Astrocyte (in vitro differentiated cells and primary cell): ENCODE results near the gene CCDC43. TPM values are rescaled to one million over a fixed set of nuclear protein-coding genes. Genes with fewer than 3 reads are reported as not detected.

Source experiments
- DNase-seq: peaks from one replicate; pipeline ENCODE4 v3.0.0-alpha.2; 2010; ENCODE audit warnings: low read depth
- FAIRE-seq: peaks from 2 replicates; lab custom pipeline; 2011; peaks lifted over from hg19 to GRCh38; lab: Jason Lieb, UNC
- H2AFZ ChIP-seq: 2 replicates; pipeline ENCODE4 v1.6.0; 2012; ENCODE audit warnings: low read depth, low read length, inconsistent platforms
- H3K27ac ChIP-seq: 2 replicates; pipeline ENCODE4 v1.5.1; 2011; ENCODE audit warnings: low read depth, low read length, inconsistent platforms
- H3K27me3 ChIP-seq: 2 replicates; pipeline ENCODE4 v1.6.0; 2011; ENCODE audit warnings: low read length, inconsistent platforms; ENCODE audit not compliant: insufficient read depth
- H3K36me3 ChIP-seq: 2 replicates; pipeline ENCODE4 v1.5.1; 2011; ENCODE audit warnings: low read length, inconsistent platforms; ENCODE audit not compliant: insufficient read depth
- H3K4me1 ChIP-seq: 2 replicates; pipeline ENCODE4 v1.5.1; 2011; ENCODE audit warnings: low read length, inconsistent platforms; ENCODE audit not compliant: insufficient read depth
- H3K4me2 ChIP-seq: 2 replicates; pipeline ENCODE4 v1.6.0; 2012; ENCODE audit warnings: low read length, inconsistent platforms
- H3K4me3 ChIP-seq: 2 replicates; pipeline ENCODE4 v1.5.1; 2011; ENCODE audit warnings: low read depth, mild to moderate bottlenecking, low read length, inconsistent platforms; ENCODE audit not compliant: insufficient read depth
- H3K79me2 ChIP-seq: 2 replicates; pipeline ENCODE4 v1.6.0; 2012; ENCODE audit warnings: mild to moderate bottlenecking, low read length, inconsistent platforms; ENCODE audit not compliant: insufficient read depth
- H3K9ac ChIP-seq: 2 replicates; pipeline ENCODE4 v1.6.0; 2012; ENCODE audit warnings: mild to moderate bottlenecking, low read length, inconsistent platforms
- H3K9me3 ChIP-seq: 2 replicates; pipeline ENCODE4 v1.5.1; 2012; ENCODE audit warnings: low read depth, mild to moderate bottlenecking, low read length, inconsistent platforms; ENCODE audit not compliant: insufficient read depth
- H4K20me1 ChIP-seq: 2 replicates; pipeline ENCODE4 v1.6.0; 2012; ENCODE audit warnings: low read length, inconsistent platforms; ENCODE audit not compliant: insufficient read depth
- H3K27ac Mint-ChIP-seq: one replicate; pipeline ENCODE4 v1.8.0; 2021; ENCODE audit warnings: mild to moderate bottlenecking, mixed read lengths; ENCODE audit not compliant: unreplicated experiment
- H3K27me3 Mint-ChIP-seq: one replicate; pipeline ENCODE4 v1.8.0; 2021; ENCODE audit warnings: low read depth, mixed read lengths; ENCODE audit not compliant: unreplicated experiment
- H3K36me3 Mint-ChIP-seq: one replicate; pipeline ENCODE4 v1.8.0; 2021; ENCODE audit warnings: low read depth, mixed read lengths; ENCODE audit not compliant: unreplicated experiment
- H3K4me1 Mint-ChIP-seq: one replicate; pipeline ENCODE4 v1.8.0; 2021; ENCODE audit warnings: low read depth, mixed read lengths; ENCODE audit not compliant: unreplicated experiment
- H3K4me3 Mint-ChIP-seq: one replicate; pipeline ENCODE4 v1.8.0; 2021; ENCODE audit warnings: mild to moderate bottlenecking, moderate library complexity, mixed read lengths; ENCODE audit not compliant: unreplicated experiment
- H3K9me3 Mint-ChIP-seq: one replicate; pipeline ENCODE4 v1.8.0; 2021; ENCODE audit warnings: mild to moderate bottlenecking, mixed read lengths; ENCODE audit not compliant: unreplicated experiment
- EZH2 ChIP-seq: IDR thresholded peaks from 2 replicates; pipeline ENCODE4 v1.6.1; 2012; ENCODE audit warnings: mild to moderate bottlenecking, low read length, inconsistent platforms; ENCODE audit not compliant: insufficient read depth
- total RNA-seq: library from RNA; stranded (reverse); gene quantifications from 2 replicates; pipeline ENCODE4 v1.2.1, GENCODE V29; 2021
- TF ChIP-seq, protein P1 (sequence below): IDR thresholded peaks from 2 replicates; pipeline ENCODE4 v1.5.1; 2011; ENCODE audit warnings: low read depth, mild to moderate bottlenecking, inconsistent platforms, low read length, moderate library complexity; ENCODE audit not compliant: insufficient read depth

CCDC43 gene
- total RNA-seq, 1 donor from 2014 or later: 31.9 TPM

DNA sequence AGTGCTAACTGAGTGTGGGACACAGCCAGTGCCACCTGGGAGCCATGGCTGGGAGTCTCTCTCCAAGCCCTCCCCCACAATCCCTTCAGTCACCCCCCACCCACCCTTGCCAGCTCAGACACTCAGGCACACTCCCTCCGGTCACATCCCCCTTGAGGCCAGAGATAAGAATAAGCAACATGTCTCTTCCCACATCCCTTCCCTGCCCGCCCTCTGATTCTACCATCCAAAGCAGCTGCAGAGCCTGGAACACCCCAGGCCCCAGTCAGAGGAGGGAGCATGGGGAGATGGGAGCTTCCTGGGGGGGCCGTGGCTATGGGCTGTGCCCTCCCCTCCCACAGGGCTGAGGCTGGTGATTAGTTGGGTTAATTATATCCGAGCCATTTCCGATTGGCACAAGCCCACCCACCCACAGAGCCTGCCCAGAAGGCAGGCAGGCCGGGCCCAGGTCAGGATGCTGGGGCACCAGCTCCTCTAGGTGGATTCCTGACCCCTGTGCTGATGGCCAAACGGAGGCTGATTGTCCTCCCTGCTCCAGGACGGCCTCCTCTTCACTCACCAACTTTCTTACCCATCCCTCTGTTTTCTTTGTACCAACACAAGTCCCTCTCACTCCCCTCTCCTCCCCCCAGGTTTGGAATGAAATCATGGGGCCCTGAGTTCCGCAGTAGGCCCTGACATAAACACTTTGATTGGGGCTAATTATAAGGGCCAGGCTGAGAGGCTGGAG is 61.9 kb downstream of the CCDC43 start:
- H3K4me3 Mint-ChIP-seq: no peak overlapping the region

More for the DNA sequence above, 61.9 kb downstream of the CCDC43 start:
- Histone ChIP-seq H4K20me1 (no peaks in the 10 kb centered on the region), H3K27me3 (no peaks in the 10 kb centered on the region), H3K4me1 (peaks cover 7% of the 10 kb centered on the region), H3K4me3 (no peak overlapping the region), H3K79me2 (no peaks in the 10 kb centered on the region), H3K9ac (no peak overlapping the region), H3K4me2 (no peak overlapping the region), H3K27ac (no peak overlapping the region), H3K9me3 (no peaks in the 10 kb centered on the region), H3K36me3 (no peaks in the 10 kb centered on the region), H2AFZ (peak overlapping the region; percentile 87)
- Mint-ChIP-seq H3K36me3 (no peaks in the 10 kb centered on the region), H3K27me3 (no peaks in the 10 kb centered on the region), H3K9me3 (no peaks in the 10 kb centered on the region), H3K27ac (no peak overlapping the region), H3K4me1 (peaks cover 8% of the 10 kb centered on the region)
- no peak for DNase-seq
- no peak for FAIRE-seq
- no peak for TF ChIP-seq EZH2
- TF ChIP-seq, protein P1, sequence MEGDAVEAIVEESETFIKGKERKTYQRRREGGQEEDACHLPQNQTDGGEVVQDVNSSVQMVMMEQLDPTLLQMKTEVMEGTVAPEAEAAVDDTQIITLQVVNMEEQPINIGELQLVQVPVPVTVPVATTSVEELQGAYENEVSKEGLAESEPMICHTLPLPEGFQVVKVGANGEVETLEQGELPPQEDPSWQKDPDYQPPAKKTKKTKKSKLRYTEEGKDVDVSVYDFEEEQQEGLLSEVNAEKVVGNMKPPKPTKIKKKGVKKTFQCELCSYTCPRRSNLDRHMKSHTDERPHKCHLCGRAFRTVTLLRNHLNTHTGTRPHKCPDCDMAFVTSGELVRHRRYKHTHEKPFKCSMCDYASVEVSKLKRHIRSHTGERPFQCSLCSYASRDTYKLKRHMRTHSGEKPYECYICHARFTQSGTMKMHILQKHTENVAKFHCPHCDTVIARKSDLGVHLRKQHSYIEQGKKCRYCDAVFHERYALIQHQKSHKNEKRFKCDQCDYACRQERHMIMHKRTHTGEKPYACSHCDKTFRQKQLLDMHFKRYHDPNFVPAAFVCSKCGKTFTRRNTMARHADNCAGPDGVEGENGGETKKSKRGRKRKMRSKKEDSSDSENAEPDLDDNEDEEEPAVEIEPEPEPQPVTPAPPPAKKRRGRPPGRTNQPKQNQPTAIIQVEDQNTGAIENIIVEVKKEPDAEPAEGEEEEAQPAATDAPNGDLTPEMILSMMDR: no peak

Other genes starting within 250 kb of the CCDC43 start
- gene GPATCH8, start 186.4 kb downstream of the CCDC43 start, total RNA-seq: 38.0 and 43.3 TPM in 2 replicates
- gene FZD2, start 132.3 kb downstream of the CCDC43 start, total RNA-seq: 95.7 and 97.6 TPM in 2 replicates
- 0.45 and 0.55 TPM in 2 replicates for gene MEIOC, start 33.3 kb downstream of the CCDC43 start, total RNA-seq
- gene DBF4B, start 18.9 kb upstream of the CCDC43 start, total RNA-seq: 7.5 and 9.5 TPM in 2 replicates
- gene ADAM11, start 69.2 kb upstream of the CCDC43 start, total RNA-seq: 0.43 and 0.65 TPM in 2 replicates
- gene GJC1, start 140.5 kb upstream of the CCDC43 start, total RNA-seq: 28.0 and 38.4 TPM in 2 replicates
- not detected in 2 replicates for gene HIGD1B, start 158.1 kb upstream of the CCDC43 start, total RNA-seq
- 129 and 133 TPM in 2 replicates for gene EFTUD2, start 209.7 kb upstream of the CCDC43 start, total RNA-seq
- gene GFAP, start 225.7 kb upstream of the CCDC43 start, total RNA-seq: 0.22 TPM in 1 of 2 replicates, not detected in the other